ENCODE results near the gene ZNF394. TPM values are rescaled to one million over a fixed set of nuclear protein-coding genes. Genes with fewer than 3 reads are reported as not detected.
A peak's percentile ranks its signal among the peaks of the same experiment; 100 is the strongest.

Gene ZNF394
- polyA plus RNA-seq, 1 of the 3 experiments (the other 2 are of a cell fraction), result 19.8 TPM

GRCh38 chr7:99459087-99459486, 41.0 kb downstream of the ZNF394 start:
- no peak overlapping the region for H3K4me2 ChIP-seq
- H3K27ac ChIP-seq (ENCODE audit: low read depth in 2 of 2, low read length in 1 of 2), result no peak overlapping the region
- H3K27me3 ChIP-seq (ENCODE audit: insufficient read depth), result no peaks in the 10 kb centered on the region
- peaks cover 34% of the 10 kb centered on the region for H3F3A ChIP-seq (replicated peaks; ENCODE audit: insufficient read depth)
- H2AFZ ChIP-seq (ENCODE audit: low read depth), result no peak overlapping the region
- peaks cover 46 to 75% of the 10 kb centered on the region in 2 experiments for H3K36me3 ChIP-seq (replicated peaks in 1 of 2; ENCODE audit: control insufficient read depth in 1 of 2, insufficient read depth in 2 of 2, low read length in 1 of 2)
- POLR2A ChIA-PET, result interaction anchor here (0.6 kb wide), 1 partner anchor 37 kb away, joined by 3 read pairs; no protein-coding TSS in a partner anchor
- CTCF ChIA-PET, result interaction anchor here (1.3 kb wide), 1 partner anchor 9 kb away, joined by 6 read pairs; no protein-coding TSS in a partner anchor
- H3K9ac ChIP-seq, result no peak overlapping the region
- H4K20me1 ChIP-seq (ENCODE audit: insufficient read depth), result peaks cover 56% of the 10 kb centered on the region
- peaks cover 81% of the 10 kb centered on the region for H3K79me2 ChIP-seq (ENCODE audit: insufficient read depth)
- H3K9me3 ChIP-seq, result no peaks in the 10 kb centered on the region
- DNase-seq, result no peak
- no peak for TF ChIP-seq RFX5 (IDR thresholded peaks at IDR 0.05; ENCODE audit: low read length)
- TF ChIP-seq FOSL2 (IDR thresholded peaks at IDR 0.05; ENCODE audit: borderline replicate concordance, low read depth), result no peak
- TF ChIP-seq JUND (IDR thresholded peaks at IDR 0.05), result no peak
- no peak for TF ChIP-seq GATA2 (CRISPR knock-in tag; IDR thresholded peaks at IDR 0.05)
- TF ChIP-seq FOXJ3 (CRISPR knock-in tag; IDR thresholded peaks at IDR 0.05), result no peak
- no peak for TF ChIP-seq RXRA (IDR thresholded peaks at IDR 0.05; ENCODE audit: borderline replicate concordance, low read depth)
- no peak for TF ChIP-seq NFIC (IDR thresholded peaks at IDR 0.05; ENCODE audit: borderline replicate concordance)
- no peak for TF ChIP-seq ELF1 (IDR thresholded peaks at IDR 0.05)
- no peak for TF ChIP-seq RCOR1 (IDR thresholded peaks at IDR 0.05; ENCODE audit: low read length)
- peak; percentile 31 for TF ChIP-seq RAD21 (IDR thresholded peaks at IDR 0.05; ENCODE audit: low read length)
- no peak for TF ChIP-seq USF2 (IDR thresholded peaks at IDR 0.05; ENCODE audit: borderline replicate concordance, low read depth, low read length)
- TF ChIP-seq CTCF (IDR thresholded peaks at IDR 0.05), result peak; percentile 54
- TF ChIP-seq SIN3A (IDR thresholded peaks at IDR 0.05; ENCODE audit: borderline replicate concordance, low read depth, low read length), result no peak
- no peak for TF ChIP-seq PBX3 (IDR thresholded peaks at IDR 0.05)
- no peak for TF ChIP-seq MEF2A (IDR thresholded peaks at IDR 0.05; ENCODE audit: borderline replicate concordance, low read depth)
- H3K4me3 ChIP-seq (ENCODE audit: low read depth in 2 of 2, low read length in 1 of 2), result no peak overlapping the region
- no peaks in the 10 kb centered on the region for H3K9me2 ChIP-seq
- WGBS (ENCODE audit: low lambda C conversion rate), result 92% methylated on average over 8 of the region's 8 CpGs
- H3K4me1 ChIP-seq (ENCODE audit: control insufficient read depth in 1 of 2, insufficient read depth in 2 of 2, low read depth in 1 of 2, low read length in 1 of 2), result peaks cover 0 to 2% of the 10 kb centered on the region in 2 experiments; a peak in 1 of 4 replicates
